Naive B cell (primary cell): ENCODE results near the gene OR4A5. TPM values are rescaled to one million over a fixed set of nuclear protein-coding genes. Genes with fewer than 3 reads are reported as not detected.
"Not testable (repeated sequence)": the region's sequence is repeated elsewhere in the genome, so short reads cannot be mapped to it uniquely, and the experiment has no call there.

Source experiments
- ATAC-seq, 2 donors: fragments of 150-1000 bp; cut with Tn5 transposase; 2 replicates each; pipeline ENCODE4 v1.10.0; 2021; ENCODE audit warnings: low read depth in 2 of 2, mild to moderate bottlenecking in 2 of 2, moderate library complexity in 2 of 2
- DNase-seq: peaks from one replicate; pipeline ENCODE4 v3.0.0; 2022
- H3K27ac Mint-ChIP-seq, 6 donors: one replicate each; pipeline ENCODE4 v1.8.0; 2020 to 2022; ENCODE audit warnings: mild to moderate bottlenecking in 6 of 6, mixed read lengths in 6 of 6, moderate library complexity in 5 of 6, inconsistent platforms in 2 of 6
- H3K27me3 Mint-ChIP-seq, 3 donors: one replicate each; pipeline ENCODE4 v1.8.0; 2021 to 2022; ENCODE audit warnings: mixed read lengths in 3 of 3, mild to moderate bottlenecking in 1 of 3
- H3K36me3 Mint-ChIP-seq, 2 donors: one replicate each; pipeline ENCODE4 v1.8.0; 2020 to 2022; ENCODE audit warnings: mixed read lengths in 2 of 2, inconsistent platforms in 1 of 2, mild to moderate bottlenecking in 1 of 2
- H3K4me1 Mint-ChIP-seq, 3 donors: one replicate each; pipeline ENCODE4 v1.8.0; 2020 to 2022; ENCODE audit warnings: mixed read lengths in 3 of 3, inconsistent platforms in 1 of 3, mild to moderate bottlenecking in 1 of 3, moderate library complexity in 1 of 3
- H3K4me3 Mint-ChIP-seq, 8 donors: one replicate each; pipeline ENCODE4 v1.8.0; 2020 to 2022; ENCODE audit warnings: mild to moderate bottlenecking in 8 of 8, mixed read lengths in 8 of 8, moderate library complexity in 8 of 8, inconsistent platforms in 2 of 8
- H3K9me3 Mint-ChIP-seq, 7 donors: one replicate each; pipeline ENCODE4 v1.8.0; 2020 to 2022; ENCODE audit warnings: mixed read lengths in 7 of 7, mild to moderate bottlenecking in 5 of 7, inconsistent platforms in 2 of 7, moderate library complexity in 1 of 7
- polyA plus RNA-seq, 6 donors: library from polyadenylated mRNA; unstranded; fragments of 300-500 nt; fragmentation: Illumina TruSeq; gene quantifications; one replicate each; pipeline ENCODE4 v1.2.3, GENCODE V29; 2021; ENCODE audit warnings: low read depth in 6 of 6

Gene OR4A5, protein sequence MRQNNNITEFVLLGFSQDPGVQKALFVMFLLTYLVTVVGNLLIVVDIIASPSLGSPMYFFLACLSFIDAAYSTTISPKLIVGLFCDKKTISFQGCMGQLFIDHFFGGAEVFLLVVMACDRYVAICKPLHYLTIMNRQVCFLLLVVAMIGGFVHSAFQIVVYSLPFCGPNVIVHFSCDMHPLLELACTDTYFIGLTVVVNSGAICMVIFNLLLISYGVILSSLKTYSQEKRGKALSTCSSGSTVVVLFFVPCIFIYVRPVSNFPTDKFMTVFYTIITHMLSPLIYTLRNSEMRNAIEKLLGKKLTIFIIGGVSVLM
- polyA plus RNA-seq, result not detected

DNA sequence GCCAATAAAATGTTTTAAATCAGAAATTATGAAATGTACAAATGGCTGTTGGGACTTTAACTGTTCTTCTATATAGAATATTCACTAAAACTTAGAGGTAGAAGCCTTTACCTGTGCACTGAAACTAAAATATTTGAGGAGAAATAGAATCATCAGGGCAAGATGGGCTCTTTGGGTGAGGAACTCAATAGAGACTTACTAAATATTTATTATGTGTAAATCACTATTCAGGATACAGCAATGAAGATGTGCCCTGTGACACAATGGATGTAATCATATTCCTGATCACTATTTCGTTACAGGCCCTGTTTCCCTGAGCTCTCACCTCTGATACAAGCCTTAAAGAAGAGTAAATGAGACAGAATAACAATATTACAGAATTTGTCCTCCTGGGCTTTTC lies at the start of gene OR4A5:
Gene OR4A5 (plus strand): TSS at position 301 of the 400 bp plus-strand sequence. CDS start 53 bp downstream, at position 354.
- peak within 1 kb of the TSS in 1 of 6 donors; percentile 74 for H3K27ac Mint-ChIP-seq
- H3K4me1 Mint-ChIP-seq, H3K36me3 Mint-ChIP-seq, H3K4me3 Mint-ChIP-seq, ATAC-seq, H3K27me3 Mint-ChIP-seq, DNase-seq: not testable (repeated sequence)
- H3K9me3 Mint-ChIP-seq, result peaks cover 9 to 30% (median 16%) of the 10 kb centered on the region in 7 donors

GRCh38 chr11:54720094-54720493 lies 13.5 kb downstream of the OR4A5 start:
- H3K36me3 Mint-ChIP-seq, H3K27me3 Mint-ChIP-seq, H3K27ac Mint-ChIP-seq, H3K4me3 Mint-ChIP-seq, DNase-seq, ATAC-seq, H3K4me1 Mint-ChIP-seq: not testable (repeated sequence)
- H3K9me3 Mint-ChIP-seq, result peaks cover 0 to 36% (median 10%) of the 10 kb centered on the region in 7 donors

Other genes with a start within 250 kb of the OR4A5 start
- gene OR4C46, start 102.8 kb upstream of the OR4A5 start, polyA plus RNA-seq, result not detected